Esophagus muscularis mucosa (tissue), 4 donors: ENCODE measurements around the gene NREP.

Experiments used
- EP300 ChIP-seq: sonication (generic); formaldehyde crosslinking; IDR thresholded peaks from one replicate; pipeline ENCODE4 v1.6.1; 2017; ENCODE audit warnings: antibody characterized with exemption
- POLR2A ChIP-seq: fragments of 450-650 bp; IDR thresholded peaks from one replicate; pipeline ENCODE4 v1.6.1; 2017; ENCODE audit warnings: antibody characterized with exemption, moderate library complexity, mild to moderate bottlenecking, low read depth
- POLR2AphosphoS5 ChIP-seq, 2 donors: sonication (generic); formaldehyde crosslinking; IDR thresholded peaks; one replicate each; pipeline ENCODE4 v1.6.1; 2017; ENCODE audit warnings: antibody characterized with exemption in 2 of 2
- TF ChIP-seq, protein P1 (sequence below), 3 experiments: fragments of 200-600 bp in 2 of 3; fragments of 450-650 bp in 1 of 3; sonication (generic) in 2 of 3; IDR thresholded peaks; one replicate each; pipeline ENCODE4 v1.5.1; 2017 to 2019; ENCODE audit warnings: antibody characterized with exemption in 3 of 3, mild to moderate bottlenecking in 2 of 3, moderate library complexity in 1 of 3

DNA sequence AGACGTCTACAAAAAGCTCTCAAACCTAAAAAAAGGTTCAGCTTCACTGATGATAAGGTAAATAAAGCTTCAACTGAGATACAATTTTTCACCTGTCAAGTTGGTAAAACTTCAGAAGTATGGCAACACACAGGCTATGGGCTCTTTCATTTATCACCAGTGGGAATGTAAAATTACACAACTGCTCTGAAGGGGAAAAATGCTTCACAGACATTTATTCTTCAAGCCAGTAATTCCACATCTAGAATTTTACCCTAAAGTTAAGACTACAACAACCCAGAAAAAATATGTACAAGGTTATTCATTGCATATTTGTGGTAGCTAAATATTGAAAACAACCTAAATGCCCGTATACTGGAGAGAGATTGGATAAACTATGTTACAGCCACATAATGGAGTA is 48.1 kb upstream of the NREP start:
- no peak for TF ChIP-seq POLR2A
- TF ChIP-seq, protein P1, sequence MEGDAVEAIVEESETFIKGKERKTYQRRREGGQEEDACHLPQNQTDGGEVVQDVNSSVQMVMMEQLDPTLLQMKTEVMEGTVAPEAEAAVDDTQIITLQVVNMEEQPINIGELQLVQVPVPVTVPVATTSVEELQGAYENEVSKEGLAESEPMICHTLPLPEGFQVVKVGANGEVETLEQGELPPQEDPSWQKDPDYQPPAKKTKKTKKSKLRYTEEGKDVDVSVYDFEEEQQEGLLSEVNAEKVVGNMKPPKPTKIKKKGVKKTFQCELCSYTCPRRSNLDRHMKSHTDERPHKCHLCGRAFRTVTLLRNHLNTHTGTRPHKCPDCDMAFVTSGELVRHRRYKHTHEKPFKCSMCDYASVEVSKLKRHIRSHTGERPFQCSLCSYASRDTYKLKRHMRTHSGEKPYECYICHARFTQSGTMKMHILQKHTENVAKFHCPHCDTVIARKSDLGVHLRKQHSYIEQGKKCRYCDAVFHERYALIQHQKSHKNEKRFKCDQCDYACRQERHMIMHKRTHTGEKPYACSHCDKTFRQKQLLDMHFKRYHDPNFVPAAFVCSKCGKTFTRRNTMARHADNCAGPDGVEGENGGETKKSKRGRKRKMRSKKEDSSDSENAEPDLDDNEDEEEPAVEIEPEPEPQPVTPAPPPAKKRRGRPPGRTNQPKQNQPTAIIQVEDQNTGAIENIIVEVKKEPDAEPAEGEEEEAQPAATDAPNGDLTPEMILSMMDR (IDR thresholded peaks at IDR 0.05), result no peak
- TF ChIP-seq POLR2AphosphoS5 (IDR thresholded peaks at IDR 0.05), result no peak
- TF ChIP-seq EP300, result no peak
